ENCODE results near the gene RBM4.

GRCh38 chr11:66686801-66687750 lies 48.6 kb downstream of the RBM4 start:
- TF ChIP-seq POLR2A (IDR thresholded peaks at IDR 0.05) (no peak), CTCF (IDR thresholded peaks at IDR 0.05) (no peak), POLR2AphosphoS5 (IDR thresholded peaks at IDR 0.05) (no peak)

All from sigmoid colon (tissue), 4 donors.